Stimulated activated CD4-positive, alpha-beta T cell treated with anti-CD3 and anti-CD28 coated beads, Interleukin-1b, Interleukin-23, amount 100 ng/mL, for 24 hours (primary cell): ENCODE measurements around the gene FRRS1L.

ENCODE experiments used
- DNase-seq, 4 experiments: peaks; one replicate each; pipeline ENCODE4 v3.0.0-alpha.2; 2020; ENCODE audit warnings: low read depth in 4 of 4, low spot score in 1 of 4

The FRRS1L gene

DNA sequence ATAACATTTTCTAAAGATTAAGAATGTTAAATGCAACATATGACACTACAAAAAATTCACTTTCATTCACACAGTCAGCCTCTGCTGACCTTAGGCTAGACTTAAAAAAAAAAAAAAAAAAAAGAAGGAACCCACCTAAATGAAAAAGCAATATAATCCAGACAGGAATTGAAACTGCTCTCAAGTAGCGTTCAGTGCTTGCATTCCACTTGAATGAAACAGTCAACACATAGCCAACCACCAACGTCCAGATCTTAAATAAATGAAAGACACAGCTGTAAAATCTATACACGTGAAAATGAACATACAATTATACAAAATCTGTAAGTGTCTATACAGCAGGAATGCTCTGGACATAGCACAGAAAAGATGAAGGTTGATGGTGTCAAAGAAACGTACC, 58.7 kb downstream of the FRRS1L start:
- DNase-seq, result no peak

DNA sequence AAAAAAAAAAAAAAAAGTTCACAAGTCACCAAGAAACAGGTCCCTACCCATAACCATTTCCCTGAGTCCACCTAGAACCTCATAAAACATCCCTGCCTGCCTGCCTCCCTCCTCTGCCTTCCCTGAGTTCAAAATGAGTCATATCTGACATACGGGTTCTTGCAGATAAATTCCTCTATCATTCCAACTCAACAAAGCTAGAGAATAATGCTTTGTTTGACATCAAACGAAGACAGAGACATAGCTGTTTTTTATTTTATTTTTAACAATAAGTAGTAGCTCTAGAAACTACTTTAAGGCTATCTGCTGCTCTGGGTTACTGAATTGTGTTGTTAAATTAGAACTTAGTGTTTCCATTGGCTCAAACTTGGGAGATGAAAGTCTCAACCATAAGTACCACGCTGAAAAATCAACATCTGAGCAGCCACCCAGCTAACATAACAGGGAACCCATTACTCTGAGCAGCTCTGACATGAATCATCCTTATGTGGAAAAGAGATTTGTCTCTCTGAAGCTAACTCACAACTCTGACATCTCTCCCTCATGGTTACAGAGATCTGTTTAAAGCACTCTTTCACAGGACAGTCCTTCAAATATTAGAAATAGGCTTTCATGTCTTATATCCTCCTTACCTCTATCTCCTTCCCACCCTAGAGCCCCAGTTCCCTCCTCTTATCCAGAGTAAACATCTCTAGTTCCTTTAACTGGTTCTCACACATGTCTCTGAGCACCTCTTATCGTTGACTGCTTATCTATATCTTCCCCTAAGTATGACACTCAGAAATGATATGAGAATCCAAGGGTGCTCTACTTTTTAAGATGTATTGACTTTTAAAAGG, 59.4 kb downstream of the FRRS1L start:
- DNase-seq, result no peak

DNA sequence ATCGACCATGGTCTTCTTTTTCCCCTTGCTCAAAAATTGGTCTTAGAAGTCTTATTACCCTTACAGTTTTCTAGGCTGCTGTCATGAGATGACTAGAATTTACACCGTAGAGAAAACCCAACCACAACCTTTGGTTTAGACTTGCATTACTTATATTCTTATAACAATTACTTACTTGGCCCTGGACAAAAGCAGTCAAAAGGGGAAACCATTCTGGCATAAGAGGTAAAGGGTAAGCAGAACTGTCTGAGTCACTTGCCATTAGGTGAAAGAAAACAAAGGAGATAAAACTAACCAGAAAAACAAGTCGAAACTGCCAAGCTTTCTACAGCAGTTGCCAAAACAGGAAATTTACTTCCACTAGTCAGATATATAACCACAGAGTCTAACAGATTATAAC, 65.2 kb downstream of the FRRS1L start:
- no peak for DNase-seq

DNA sequence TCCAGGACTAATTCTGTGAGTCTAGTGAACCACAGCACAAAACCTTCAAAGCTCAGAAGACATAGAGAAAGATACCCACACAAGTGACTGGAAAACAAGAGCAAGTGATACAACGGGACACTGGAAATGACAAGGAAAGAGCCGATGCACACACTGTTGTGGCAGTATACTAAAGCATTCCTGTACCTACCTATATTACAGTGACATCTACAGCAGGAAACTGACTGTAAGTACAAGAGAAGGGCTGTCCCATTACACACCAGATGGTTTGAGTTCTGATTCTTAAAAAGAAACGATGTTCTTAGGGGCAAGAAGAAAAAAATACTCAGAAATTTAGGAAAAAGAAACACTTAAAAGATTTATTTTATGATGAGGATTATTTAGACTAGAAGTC, 65.8 kb downstream of the FRRS1L start:
- DNase-seq, result no peak

DNA sequence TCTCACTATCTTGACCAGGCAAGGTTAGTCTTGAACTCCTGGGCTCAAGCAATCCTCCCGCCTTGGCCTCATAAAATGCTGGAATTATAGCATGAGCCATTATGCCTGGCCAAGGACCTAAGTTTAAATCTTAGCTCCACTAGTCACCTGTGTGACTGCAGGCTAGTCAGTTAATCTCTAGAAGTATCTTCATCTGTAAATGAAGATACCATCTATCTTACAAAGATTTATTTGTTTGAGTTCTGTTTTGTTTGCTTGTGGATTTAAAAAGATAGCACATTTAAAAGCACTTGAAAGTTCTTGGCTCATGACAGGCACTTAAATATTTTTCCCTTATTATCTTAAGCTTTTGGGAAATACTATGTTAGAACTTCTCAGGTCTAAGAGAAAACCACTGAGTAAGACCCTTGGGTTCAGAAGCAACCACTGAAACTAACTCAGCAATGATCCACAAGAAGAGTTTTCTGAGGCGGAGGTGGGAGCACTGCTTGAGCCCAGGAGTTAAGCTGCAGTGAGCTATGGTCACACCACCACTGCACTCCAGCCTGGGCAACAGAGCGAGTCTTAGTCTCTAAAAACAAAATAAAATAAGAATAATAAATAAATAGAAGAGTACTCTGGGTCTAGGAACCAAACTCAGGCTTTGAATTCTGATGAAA, 66.4 kb downstream of the FRRS1L start:
- no peak for DNase-seq

DNA sequence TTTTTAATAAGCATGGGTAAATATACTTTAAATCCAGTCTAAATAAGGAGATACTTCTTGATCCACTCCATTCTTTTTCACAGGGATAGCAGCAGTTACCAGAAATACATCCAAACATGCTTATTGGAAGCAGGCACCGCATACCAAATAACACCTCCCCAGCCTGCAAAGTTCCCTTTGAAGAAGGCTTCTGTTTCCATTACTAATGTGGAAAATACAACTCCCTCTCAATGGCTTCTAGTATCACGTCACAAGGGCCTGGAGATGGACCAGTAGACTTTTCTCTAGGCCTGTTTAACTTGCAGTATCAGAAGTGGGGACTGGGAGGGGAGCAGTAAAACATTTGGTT, 68.1 kb downstream of the FRRS1L start:
- no peak for DNase-seq

DNA sequence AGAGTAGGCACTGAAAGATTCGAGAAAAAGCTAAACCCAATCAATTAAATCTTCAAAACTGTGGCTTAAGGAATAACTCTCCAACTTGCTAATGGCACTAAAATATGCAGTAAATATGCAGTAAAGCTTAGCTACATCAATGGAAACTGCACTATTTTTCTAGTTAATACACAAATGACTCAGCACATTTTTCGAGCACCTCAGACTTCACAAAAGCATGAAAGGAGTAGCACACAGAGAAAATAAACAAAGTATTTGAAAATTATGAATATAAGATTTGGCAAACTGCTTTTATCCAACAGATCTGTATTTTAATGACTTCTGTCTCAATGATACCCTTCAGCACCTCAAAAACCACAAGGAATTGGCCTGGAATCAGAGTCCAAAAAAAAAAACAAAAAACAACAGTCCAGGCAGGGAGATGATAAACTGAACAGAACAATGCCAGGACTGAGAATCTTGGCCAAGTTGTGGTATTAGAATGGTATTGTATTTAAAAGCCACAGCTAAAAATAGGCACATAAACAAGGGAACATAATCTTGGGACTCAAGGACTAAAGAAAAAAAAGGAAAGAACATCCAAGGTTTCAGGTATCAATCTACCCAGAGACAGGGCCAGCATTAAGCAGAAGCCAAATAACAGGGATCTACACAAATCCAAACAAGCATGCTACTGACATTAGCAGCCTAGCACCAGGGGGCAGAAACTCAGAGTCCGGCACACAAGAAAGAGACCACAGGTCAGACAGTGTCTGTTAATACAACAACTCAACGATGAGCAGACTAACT, 68.7 kb downstream of the FRRS1L start:
- no peak for DNase-seq

DNA sequence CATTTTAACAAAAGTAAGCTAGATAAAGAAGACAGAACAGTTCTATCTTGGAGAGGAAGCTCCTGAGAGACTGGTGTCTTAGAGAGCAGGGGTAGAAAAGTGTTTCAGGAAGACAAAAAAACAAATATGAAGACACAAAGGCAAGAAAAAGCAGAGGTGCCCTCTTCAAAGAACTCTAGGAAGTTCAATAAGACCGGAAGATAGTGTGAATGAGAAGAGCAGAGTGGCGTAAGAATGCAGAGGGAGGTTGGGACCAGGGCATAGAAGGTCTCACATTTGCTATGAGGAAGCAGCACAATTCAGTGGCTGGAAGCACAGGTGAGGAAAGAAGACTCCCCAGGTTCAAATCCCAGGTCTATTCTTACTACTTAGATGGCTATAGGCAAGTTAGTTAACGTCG, 69.9 kb downstream of the FRRS1L start:
- DNase-seq, result no peak

DNA sequence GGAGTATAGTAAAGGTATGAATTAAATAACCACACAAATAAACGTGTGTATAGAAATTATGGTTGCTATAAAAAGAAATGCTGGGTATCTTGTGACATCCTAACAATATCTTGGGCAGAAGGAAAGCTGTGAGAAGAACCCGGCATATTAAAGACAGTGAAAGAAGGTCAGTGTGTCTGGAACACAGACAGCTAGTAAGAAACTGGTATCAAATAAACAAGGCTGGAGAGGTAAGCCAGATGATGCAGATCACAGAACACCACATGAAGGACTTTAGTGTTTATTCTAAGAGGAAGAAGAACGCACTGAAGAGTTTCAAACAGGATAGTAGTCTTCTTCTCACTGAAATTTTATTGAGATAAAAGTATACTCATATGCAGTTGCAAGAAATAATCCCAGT, 71.7 kb downstream of the FRRS1L start:
- no peak for DNase-seq

DNA sequence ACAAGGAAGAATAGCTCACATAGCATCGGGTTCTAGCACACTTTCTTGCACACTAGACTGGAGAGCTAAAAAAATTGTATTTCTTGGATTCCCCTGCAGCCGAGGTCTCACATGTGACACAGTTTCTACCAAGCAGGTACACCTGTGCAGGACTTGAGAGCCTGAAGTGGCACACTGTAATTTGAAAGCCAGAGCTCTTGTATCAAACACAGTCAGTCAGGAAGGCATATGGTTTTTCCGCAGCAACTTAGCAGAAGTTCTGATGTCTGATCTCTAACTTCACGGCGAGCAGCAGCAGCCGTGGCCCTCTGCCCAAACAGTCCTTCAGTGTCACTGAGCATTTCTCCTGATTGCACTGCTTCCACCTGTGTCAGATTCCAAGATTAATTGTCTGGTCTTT, 72.8 kb downstream of the FRRS1L start:
- no peak for DNase-seq

DNA sequence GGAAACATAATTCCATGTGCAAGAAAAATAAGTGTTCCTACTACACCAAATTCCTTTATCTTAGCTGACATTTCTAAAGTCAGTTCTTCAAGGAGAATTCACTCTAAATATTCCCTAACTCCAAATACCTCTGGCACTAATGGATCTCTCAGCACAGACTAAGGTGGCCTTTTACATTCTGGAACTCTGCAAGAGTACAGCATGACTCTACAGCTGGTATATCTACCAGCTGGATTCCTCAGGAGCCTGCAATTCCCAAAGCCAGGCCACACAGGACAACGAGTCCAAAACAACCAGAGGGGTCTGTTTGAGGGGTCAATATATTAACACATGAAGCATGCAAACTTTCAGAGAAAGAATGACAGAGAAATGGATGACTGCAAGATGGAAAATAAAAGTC, 74.5 kb downstream of the FRRS1L start:
- DNase-seq, result no peak

DNA sequence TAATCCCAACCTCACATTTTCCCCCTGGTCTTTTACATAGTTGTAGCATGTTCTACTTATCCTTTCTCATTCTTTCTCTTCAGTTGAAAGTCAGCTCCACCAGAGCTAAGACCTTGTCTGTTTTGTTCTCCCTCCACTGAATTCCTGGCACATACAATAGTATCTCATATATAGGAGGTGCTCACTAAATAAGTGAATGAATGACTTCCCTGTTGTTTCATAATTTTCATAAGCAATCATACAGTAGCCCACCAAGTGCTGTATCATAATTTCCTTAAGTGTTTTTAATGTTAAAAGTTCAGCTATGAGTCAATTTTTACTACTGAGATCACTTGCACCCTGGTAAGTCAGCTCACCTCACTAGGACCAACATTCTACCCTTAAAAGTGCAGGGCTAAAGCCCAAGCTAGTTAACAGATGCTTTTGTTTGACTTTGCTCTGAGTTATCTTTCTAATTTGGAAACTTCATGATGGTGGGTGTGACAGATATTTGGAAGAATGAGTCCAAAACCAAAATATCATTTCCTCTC, 74.9 kb downstream of the FRRS1L start:
- no peak for DNase-seq

DNA sequence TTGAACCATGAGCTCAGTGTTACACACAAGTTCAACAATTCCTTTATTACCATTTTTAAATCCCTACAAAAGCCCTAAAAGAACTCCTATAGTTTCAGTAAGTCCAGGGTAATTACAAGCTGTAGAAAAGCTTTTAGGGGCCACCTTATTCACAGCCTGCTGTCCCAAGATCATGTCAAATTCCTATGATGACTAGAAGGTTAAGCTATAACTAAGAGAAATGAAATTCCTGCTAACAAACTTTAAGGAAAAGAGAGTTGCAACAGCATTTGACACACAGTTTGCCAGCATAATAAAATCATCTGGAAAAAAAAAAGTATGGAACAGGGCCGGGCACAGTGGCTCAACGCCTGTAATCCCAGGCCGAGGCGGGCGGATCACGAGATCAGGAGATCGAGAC, 78.8 kb downstream of the FRRS1L start:
- DNase-seq, result no peak

DNA sequence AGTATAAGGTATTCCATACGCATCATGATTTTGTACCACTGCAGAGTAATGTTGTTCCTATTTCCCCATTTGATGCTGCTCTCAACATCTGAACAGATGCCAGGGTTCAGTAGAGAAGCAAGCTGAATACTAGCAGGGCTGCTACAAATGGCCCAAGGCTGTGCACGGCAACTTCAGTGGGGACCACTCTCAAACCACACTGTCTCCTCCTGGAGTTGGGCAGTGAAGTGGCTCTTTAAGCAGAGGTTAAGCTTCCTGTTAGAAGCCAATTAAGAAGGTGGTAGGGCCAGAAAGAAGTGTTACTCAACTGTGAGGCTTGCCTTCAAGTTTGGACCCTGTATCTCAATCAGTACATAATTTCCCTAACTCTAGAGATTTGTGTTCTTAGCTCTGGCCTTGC, 79.3 kb downstream of the FRRS1L start:
- DNase-seq, result no peak

DNA sequence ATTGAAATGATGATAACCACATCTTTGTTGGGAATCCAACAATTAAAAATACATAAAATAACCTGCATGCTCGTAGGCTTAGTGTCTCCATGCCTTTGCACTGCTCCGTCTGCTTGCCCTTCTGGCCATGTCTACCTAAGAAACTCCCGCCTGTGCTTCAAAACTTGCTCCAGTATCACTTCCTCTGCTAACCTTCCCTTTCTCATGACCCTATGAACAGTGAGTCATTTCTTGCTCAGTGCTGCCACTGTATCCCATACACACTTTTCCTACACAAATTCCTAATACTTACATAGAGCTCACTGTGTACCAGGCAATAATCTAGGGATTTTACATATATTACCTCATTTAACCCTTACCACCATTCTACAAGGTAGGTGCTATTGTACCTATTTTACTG, 80.8 kb downstream of the FRRS1L start:
- no peak for DNase-seq

DNA sequence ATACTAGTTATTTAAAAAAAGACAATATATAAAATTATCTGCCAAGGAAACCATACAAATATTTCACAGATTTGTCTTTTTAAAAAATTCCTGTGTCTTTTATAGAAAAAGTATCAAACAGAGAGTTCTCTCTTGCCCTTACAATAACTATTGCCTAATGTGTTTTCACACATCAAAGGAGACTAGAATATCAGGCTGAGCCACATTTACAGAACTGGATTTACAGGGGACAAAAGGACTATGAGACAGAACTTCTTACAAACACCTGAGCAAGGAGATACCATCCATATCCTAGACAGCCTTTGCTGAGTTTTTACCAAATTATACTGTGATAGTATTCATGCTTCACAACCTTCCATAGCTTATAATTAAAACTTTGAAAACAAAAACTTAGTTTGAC, 81.5 kb downstream of the FRRS1L start:
- DNase-seq, result no peak

DNA sequence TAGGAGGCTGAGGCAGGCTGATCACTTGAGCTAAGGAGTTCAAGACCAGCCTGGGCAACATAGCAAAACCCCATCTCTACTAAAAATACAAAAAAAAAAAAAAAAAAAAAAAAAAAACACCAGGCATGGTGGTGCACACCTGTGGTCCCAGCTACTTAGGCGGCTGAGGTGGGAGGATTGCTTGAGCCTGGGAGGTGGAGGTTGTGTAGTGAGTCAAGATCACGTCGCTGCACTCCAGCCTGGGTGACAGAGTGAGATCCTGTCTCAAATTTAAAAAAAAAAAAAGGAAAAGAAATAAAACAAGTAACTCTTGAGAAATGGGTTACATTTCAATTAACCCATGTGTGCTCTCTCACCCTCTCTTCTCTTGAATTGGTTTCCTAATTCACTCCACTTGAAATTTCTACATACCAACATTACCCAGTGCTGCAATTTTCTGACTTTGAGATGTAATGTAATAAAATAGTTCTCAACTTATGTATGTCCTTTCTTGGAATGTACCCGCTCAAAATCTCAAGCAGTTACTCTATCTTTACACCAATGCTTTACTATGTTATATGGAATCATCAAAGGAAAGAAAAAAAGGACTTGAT, 83.1 kb downstream of the FRRS1L start:
- DNase-seq, result no peak

DNA sequence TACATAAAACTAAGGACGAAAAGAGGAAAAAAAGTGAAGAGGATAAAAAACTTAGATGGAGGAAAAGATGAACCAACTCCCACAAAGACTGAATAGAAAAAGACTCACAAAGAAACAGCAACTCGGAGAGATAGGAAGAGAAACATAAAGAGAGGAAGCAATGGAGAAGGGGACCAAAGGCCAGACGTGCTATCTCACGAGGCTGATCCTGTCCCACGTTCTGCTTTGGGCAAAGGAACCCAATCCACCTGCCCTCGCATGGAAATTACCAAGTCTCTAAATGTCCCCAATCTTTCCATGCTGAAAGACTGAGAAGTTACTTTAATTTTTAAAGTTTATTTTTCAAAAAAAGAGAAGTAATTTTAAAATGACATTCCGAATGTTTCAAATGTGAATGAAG, 83.9 kb downstream of the FRRS1L start:
- DNase-seq, result no peak

DNA sequence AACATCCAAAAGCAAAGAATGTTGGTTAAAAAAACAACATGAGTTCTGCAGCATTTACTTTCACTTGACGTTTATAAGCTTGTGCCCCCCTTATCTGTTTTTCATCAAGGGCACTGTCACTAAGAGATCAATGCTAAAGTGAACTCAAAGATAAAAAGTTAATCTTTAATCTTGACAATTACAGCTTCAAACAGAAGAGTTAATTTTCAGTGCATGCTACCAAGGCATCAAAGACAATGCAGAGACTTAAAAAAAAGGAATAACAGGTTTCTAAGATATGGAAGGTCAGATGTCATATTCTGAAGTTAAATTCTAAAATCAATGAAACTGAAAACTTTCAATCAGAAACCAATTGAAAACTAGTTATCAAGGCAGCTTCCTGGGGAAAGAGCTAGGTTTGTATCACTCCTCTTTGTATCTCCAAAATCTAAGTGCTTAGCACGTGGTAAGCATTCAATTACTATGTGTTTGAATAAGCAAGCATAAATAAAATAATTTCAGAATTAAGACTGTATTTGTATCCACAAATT, 84.9 kb downstream of the FRRS1L start:
- no peak for DNase-seq
